Epithelial cell of proximal tubule (primary cell): ENCODE measurements around the gene RPL23. TPM values are rescaled to one million over a fixed set of nuclear protein-coding genes. Genes with fewer than 3 reads are reported as not detected.
A peak's percentile ranks its signal among the peaks of the same experiment; 100 is the strongest.

Experiments
- DNase-seq: peaks from one replicate; pipeline ENCODE4 v3.0.0-alpha.2; 2011; ENCODE audit warnings: low read depth
- H3K4me3 ChIP-seq: 2 replicates; pipeline ENCODE4 v1.5.1; 2011; ENCODE audit warnings: low read depth, mild to moderate bottlenecking, low read length
- CTCF ChIP-seq: conservative IDR thresholded peaks from 2 replicates; pipeline ENCODE4 v1.5.1; 2012; ENCODE audit warnings: low read depth, mild to moderate bottlenecking, low read length
- total RNA-seq: library from RNA; depleted of rRNA; stranded (reverse); fragments of >200 nt; gene quantifications from 2 replicates; pipeline ENCODE4 v1.2.3, GENCODE V29; 2015

RPL23 gene
- total RNA-seq, 1 donor from 2014 or later, result 1,718 TPM

GRCh38 chr17:38875477-38876075 is 22.1 kb upstream of the RPL23 start:
- TF ChIP-seq CTCF, result no peak
- no peak overlapping the region for H3K4me3 ChIP-seq
- DNase-seq, result no peak

DNA sequence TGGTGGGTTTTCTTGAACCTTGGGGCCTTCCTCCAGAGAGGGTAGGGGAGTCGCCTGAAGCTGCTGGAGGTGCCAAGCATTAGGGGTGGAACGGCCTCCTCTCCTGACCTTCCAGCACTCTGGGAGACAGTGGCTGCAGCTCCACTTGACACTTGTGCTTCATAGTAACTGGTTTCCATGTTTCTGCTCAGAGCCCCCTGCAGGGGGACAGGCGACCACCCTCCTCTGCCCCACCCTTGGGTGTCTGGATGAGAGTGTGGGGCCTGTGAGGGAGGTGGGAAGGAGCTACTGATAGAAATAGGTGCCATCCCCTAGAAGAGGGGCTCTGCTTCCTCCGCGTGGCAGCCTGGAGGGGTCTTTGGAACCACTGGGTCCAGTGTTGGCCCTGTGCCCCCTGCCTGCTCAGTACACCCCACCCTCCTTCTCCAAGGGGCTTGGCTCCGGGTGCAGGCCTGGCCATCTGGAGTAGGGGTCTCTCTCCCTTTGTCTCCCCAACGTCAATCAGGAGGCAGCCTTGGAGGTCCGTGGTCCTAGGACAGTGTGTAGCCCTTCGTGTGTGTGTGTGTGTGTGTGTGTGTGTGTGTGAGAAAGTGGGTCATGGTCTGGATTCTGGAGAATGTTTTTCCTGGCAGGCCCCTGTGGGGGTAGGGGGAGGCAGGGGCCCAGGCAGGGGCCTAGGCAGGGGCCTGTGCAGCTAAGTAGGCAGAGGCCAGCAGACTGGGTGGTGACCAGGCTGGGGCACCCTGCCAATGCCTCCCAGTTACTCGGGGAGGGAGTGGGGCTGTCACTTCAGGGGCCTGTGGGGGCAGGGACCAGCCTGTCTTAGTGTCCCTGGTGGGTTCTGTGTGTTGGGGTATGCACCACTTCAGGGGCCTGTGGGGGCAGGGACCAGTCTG is 21.2 kb upstream of the RPL23 start:
- no peak for TF ChIP-seq CTCF
- peak overlapping the region; percentile 9 for H3K4me3 ChIP-seq
- DNase-seq, result no peak

DNA sequence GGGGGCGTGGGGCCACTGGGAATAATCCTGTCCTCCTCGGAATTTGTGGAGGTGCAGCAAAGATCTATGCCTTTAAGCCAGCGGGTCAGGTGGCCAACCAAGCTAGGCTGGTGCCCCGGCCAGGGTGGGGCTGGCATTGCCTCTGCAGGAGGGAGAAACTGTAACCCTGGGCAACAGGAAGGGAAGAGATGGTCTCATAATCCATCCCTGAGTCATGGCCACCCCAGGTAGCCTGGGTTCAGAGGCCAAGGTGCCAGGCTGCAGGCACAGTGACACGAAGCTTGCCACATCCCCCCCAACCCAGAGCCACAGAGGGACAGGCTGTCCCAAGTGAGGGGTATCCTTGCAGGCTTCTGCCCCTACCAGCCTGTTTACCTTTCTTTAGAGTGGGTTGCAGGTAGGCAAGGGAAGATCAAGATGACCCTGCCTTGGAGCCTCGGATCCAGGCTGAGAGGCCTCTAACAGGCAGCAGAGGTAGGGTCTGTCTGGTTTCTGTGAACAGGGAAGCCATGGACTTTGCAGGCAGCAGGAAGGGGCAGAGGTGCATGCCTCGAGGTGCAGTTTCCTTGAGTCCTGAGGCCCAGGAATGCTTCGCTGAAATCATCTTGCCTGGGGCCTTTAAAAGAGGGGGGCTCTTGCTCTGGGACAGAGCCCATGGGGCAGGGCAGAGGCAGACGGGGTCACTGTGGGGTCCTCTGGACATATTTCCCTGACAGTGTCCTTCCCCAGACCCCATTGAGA is 20.3 kb upstream of the RPL23 start:
- TF ChIP-seq CTCF, result no peak
- no peak overlapping the region for H3K4me3 ChIP-seq
- DNase-seq, result no peak

GRCh38 chr17:38872671-38873385 is 19.3 kb upstream of the RPL23 start:
- peak overlapping the region; percentile 90 for H3K4me3 ChIP-seq
- no peak for TF ChIP-seq CTCF
- no peak for DNase-seq

GRCh38 chr17:38872027-38872511 is 18.5 kb upstream of the RPL23 start:
- DNase-seq, result no peak
- no peak for TF ChIP-seq CTCF
- H3K4me3 ChIP-seq, result peak overlapping the region; percentile 90

DNA sequence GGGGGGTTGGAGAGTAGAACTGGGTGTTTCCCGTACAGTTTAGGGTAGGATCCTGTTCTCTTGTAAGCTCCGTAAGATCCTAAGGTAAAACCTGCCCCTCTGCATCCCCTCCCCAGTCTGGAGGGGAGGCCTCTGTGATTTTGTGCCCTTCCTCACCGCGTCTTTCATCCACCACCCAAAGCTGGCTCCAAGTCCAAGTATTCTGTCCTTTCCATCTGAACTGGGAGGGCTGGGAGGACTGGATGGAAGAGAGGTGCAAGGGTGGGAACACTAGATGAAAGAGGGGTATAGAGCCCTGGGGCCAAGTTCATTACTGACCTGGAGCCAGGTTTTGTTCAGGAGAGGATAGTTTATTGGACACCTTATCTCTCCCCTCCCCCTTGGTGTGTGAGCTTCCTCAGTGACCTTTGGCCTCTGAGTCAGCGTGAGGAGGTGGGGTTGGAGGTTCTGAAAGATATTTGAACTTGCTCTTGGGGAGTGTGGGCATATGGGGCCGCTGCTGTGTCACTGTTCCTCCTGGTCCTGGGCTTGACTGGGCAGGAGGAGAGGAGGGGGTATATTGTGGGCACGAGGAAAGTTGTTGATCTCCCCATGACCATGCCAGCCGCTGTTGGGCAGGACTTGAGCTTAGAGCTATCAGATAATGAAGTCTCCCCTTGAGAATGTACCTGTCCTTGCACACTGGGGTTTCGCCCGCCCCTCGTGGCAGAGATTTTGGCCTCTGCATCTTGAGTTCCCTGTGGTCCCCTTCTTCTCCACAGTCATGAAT is 17.9 kb upstream of the RPL23 start:
- peak overlapping the region; percentile 90 for H3K4me3 ChIP-seq
- DNase-seq, result peak; percentile 49
- peak; percentile 31 for TF ChIP-seq CTCF
